ENCODE measurements around the gene CAMK1D. TPM values are rescaled to one million over a fixed set of nuclear protein-coding genes. Genes with fewer than 3 reads are reported as not detected.

Gene CAMK1D
- polyA plus RNA-seq, 1 donor (not counting 4 experiments of a cell fraction or from before 2014, with no cell fraction given), result 0.76 TPM

DNA sequence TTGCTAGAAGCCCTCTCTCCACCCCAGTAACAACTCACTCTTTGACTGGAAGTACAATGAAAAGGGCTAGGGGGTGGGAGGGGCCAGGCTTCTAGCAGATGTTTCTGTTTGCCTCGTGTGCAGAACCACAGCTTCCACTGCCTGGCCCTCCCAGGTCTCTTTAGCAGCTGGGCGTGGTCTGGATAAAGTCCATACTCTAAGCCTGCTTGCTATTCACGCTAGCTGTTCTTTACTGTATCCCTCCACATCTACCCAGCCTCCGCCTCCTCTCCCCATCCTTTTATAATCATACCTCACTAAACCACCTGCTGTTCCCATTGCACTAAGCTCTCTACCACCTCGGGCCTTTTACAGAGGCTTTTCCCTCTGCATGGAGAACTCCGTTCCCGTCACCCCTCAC is 288.8 kb downstream of the CAMK1D start:
- H3K4me1 ChIP-seq (ENCODE audit: control insufficient read depth, extremely low read depth, insufficient read depth, low read length), result no peaks in the 10 kb centered on the region
- no peak overlapping the region for H3K4me3 ChIP-seq (ENCODE audit: control insufficient read depth in 2 of 3, extremely low read depth in 1 of 3, insufficient read depth in 2 of 3, low read depth in 1 of 3, low read length in 3 of 3)
- DNase-seq (ENCODE audit: low read depth, low spot score) (no peak), FAIRE-seq (no peak)
- no peak overlapping the region for H3K27ac ChIP-seq (ENCODE audit: control insufficient read depth, insufficient read depth, low read length)
- no peaks in the 10 kb centered on the region for H3K9me1 ChIP-seq (ENCODE audit: control insufficient read depth, extremely low read depth, insufficient read depth, low read length)
- H3K9me3 ChIP-seq (ENCODE audit: control insufficient read depth, low read depth, low read length), result no peaks in the 10 kb centered on the region
- H4K20me1 ChIP-seq (ENCODE audit: control insufficient read depth, extremely low read depth, insufficient read depth, low read length), result no peaks in the 10 kb centered on the region
- dilution Hi-C loops (cut with MboI; ENCODE audit: extremely low pct_ligation_motif_present, low sequenced_read_pairs), result no loop called here
- no peaks in the 10 kb centered on the region for H3K79me2 ChIP-seq (ENCODE audit: control insufficient read depth, insufficient read depth, low read length)
- TF ChIP-seq EZH2 (IDR thresholded peaks at IDR 0.05; ENCODE audit: low read length) (no peak), CTCF (optimal IDR thresholded peaks at IDR 0.05 in 1 of 3, IDR thresholded peaks at IDR 0.05 in 1 of 3, conservative IDR thresholded peaks at IDR 0.05 in 1 of 3; ENCODE audit: extremely low read depth in 1 of 3, insufficient read depth in 2 of 3, low read length in 3 of 3) (no peak)
- no peak overlapping the region for H3K4me2 ChIP-seq (ENCODE audit: control insufficient read depth, extremely low read depth, insufficient read depth, low read depth, low read length)
- H2AFZ ChIP-seq (ENCODE audit: control insufficient read depth, low read length), result no peak overlapping the region
- no peaks in the 10 kb centered on the region for H3K36me3 ChIP-seq (ENCODE audit: control insufficient read depth in 2 of 2, extremely low read depth in 1 of 2, insufficient read depth in 2 of 2, low read length in 2 of 2)
- H3K27me3 ChIP-seq (ENCODE audit: control insufficient read depth, extremely low read depth, insufficient read depth, low read length), result no peaks in the 10 kb centered on the region
- no peak overlapping the region for H3K9ac ChIP-seq (ENCODE audit: control insufficient read depth, extremely low read depth, insufficient read depth, low read length)

GRCh38 chr10:12638781-12639180 is 289.4 kb downstream of the CAMK1D start:
- H3K4me1 ChIP-seq (ENCODE audit: control insufficient read depth, extremely low read depth, insufficient read depth, low read length), result no peaks in the 10 kb centered on the region
- no peak overlapping the region for H3K4me3 ChIP-seq (ENCODE audit: control insufficient read depth in 2 of 3, extremely low read depth in 1 of 3, insufficient read depth in 2 of 3, low read depth in 1 of 3, low read length in 3 of 3)
- no peak overlapping the region for H3K27ac ChIP-seq (ENCODE audit: control insufficient read depth, insufficient read depth, low read length)
- no peak overlapping the region for H3K9ac ChIP-seq (ENCODE audit: control insufficient read depth, extremely low read depth, insufficient read depth, low read length)
- no peaks in the 10 kb centered on the region for H4K20me1 ChIP-seq (ENCODE audit: control insufficient read depth, extremely low read depth, insufficient read depth, low read length)
- FAIRE-seq (no peak), DNase-seq (ENCODE audit: low read depth, low spot score) (no peak)
- TF ChIP-seq CTCF (optimal IDR thresholded peaks at IDR 0.05 in 1 of 3, IDR thresholded peaks at IDR 0.05 in 1 of 3, conservative IDR thresholded peaks at IDR 0.05 in 1 of 3; ENCODE audit: extremely low read depth in 1 of 3, insufficient read depth in 2 of 3, low read length in 3 of 3), result no peak
- TF ChIP-seq EZH2 (IDR thresholded peaks at IDR 0.05; ENCODE audit: low read length), result no peak
- H2AFZ ChIP-seq (ENCODE audit: control insufficient read depth, low read length), result no peak overlapping the region
- no peaks in the 10 kb centered on the region for H3K9me3 ChIP-seq (ENCODE audit: control insufficient read depth, low read depth, low read length)
- no peaks in the 10 kb centered on the region for H3K27me3 ChIP-seq (ENCODE audit: control insufficient read depth, extremely low read depth, insufficient read depth, low read length)
- dilution Hi-C loops (cut with MboI; ENCODE audit: extremely low pct_ligation_motif_present, low sequenced_read_pairs), result no loop called here
- no peaks in the 10 kb centered on the region for H3K36me3 ChIP-seq (ENCODE audit: control insufficient read depth in 2 of 2, extremely low read depth in 1 of 2, insufficient read depth in 2 of 2, low read length in 2 of 2)
- no peak overlapping the region for H3K4me2 ChIP-seq (ENCODE audit: control insufficient read depth, extremely low read depth, insufficient read depth, low read depth, low read length)
- no peaks in the 10 kb centered on the region for H3K9me1 ChIP-seq (ENCODE audit: control insufficient read depth, extremely low read depth, insufficient read depth, low read length)
- H3K79me2 ChIP-seq (ENCODE audit: control insufficient read depth, insufficient read depth, low read length), result no peaks in the 10 kb centered on the region

Data from keratinocyte (primary cell).